CD4-positive, alpha-beta T cell treated with Interleukin-10 for 1 hour (primary cell): ENCODE results near the gene NDUFB1.

Source experiments
- DNase-seq: peaks from one replicate; pipeline ENCODE4 v3.0.0-alpha.2; 2020

NDUFB1 gene

GRCh38 chr14:92093320-92093719 is 28.2 kb downstream of the NDUFB1 start:
- peak; percentile 17 for DNase-seq

- DNase-seq = no peak
Measured at GRCh38 chr14:92088494-92088893, 33.0 kb downstream of the NDUFB1 start.

GRCh38 chr14:92074555-92074954 is 47.0 kb downstream of the NDUFB1 start:
- DNase-seq = no peak
